Activated T-cell treated with anti-CD3 and anti-CD28 coated beads, Interleukin-2, amount 50 U/mL, for 72 hours (primary cell): Measurements from ENCODE around the gene FBXL15. TPM values are rescaled to one million over a fixed set of nuclear protein-coding genes. Genes with fewer than 3 reads are reported as not detected.

ENCODE experiments used
- ATAC-seq, 2 donors: fragments of 150-1000 bp; cut with Tn5 transposase; replicated peaks in 1 of 2; 2 replicates each; pipeline ENCODE4 v1.10.0; 2021; ENCODE audit warnings: moderate library complexity in 2 of 2, mild to moderate bottlenecking in 1 of 2
- DNase-seq, 2 donors: peaks; one replicate each; pipeline ENCODE4 v3.0.0; 2021 to 2022; ENCODE audit warnings: mixed read lengths in 1 of 2
- H3K27ac Mint-ChIP-seq: one replicate; pipeline ENCODE4 v1.8.0; 2022; ENCODE audit warnings: mild to moderate bottlenecking, moderate library complexity, mixed read lengths
- H3K27me3 Mint-ChIP-seq: one replicate; pipeline ENCODE4 v1.8.0; 2022; ENCODE audit warnings: low read depth, mixed read lengths
- H3K36me3 Mint-ChIP-seq, 2 donors: one replicate each; pipeline ENCODE4 v1.8.0; 2022; ENCODE audit warnings: mixed read lengths in 2 of 2, mild to moderate bottlenecking in 1 of 2; ENCODE audit not compliant: insufficient read depth in 2 of 2
- H3K4me1 Mint-ChIP-seq: one replicate; pipeline ENCODE4 v1.8.0; 2022; ENCODE audit warnings: low read depth, mixed read lengths
- H3K4me3 Mint-ChIP-seq, 2 donors: one replicate each; pipeline ENCODE4 v1.8.0; 2022; ENCODE audit warnings: mild to moderate bottlenecking in 2 of 2, mixed read lengths in 2 of 2, moderate library complexity in 2 of 2
- H3K9me3 Mint-ChIP-seq, 2 donors: one replicate each; pipeline ENCODE4 v1.8.0; 2022; ENCODE audit warnings: mixed read lengths in 2 of 2
- total RNA-seq, 2 donors: library from RNA; stranded (reverse); gene quantifications; one replicate each; pipeline ENCODE4 v1.2.3, GENCODE V29; 2022

FBXL15 gene, protein sequence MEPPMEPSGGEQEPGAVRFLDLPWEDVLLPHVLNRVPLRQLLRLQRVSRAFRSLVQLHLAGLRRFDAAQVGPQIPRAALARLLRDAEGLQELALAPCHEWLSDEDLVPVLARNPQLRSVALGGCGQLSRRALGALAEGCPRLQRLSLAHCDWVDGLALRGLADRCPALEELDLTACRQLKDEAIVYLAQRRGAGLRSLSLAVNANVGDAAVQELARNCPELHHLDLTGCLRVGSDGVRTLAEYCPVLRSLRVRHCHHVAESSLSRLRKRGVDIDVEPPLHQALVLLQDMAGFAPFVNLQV
- total RNA-seq = 10 to 100 TPM; 15.3 TPM

- peaks cover 39% of the 10 kb centered on the region for H3K4me1 Mint-ChIP-seq
- H3K4me3 Mint-ChIP-seq = peak within 1 kb of the TSS; percentile 88 to 99
- DNase-seq (peak; percentile 97 to 98), ATAC-seq (peak; percentile 82 to 84)
- H3K27ac Mint-ChIP-seq = peak within 1 kb of the TSS; percentile 89
- H3K36me3 Mint-ChIP-seq = peaks cover 2% of the 10 kb centered on the region in 2 donors
- peaks cover 26% of the 10 kb centered on the region for H3K27me3 Mint-ChIP-seq
- H3K9me3 Mint-ChIP-seq = no peaks in the 10 kb centered on the region
These were observed at the start of gene FBXL15 for GRCh38 chr10:102420714-102421506. Gene FBXL15, plus strand, starts transcription at chr10:102420836. Its CDS starts 294 bp downstream, at chr10:102421130.

- Mint-ChIP-seq H3K9me3 (no peaks in the 10 kb centered on the region), H3K27ac (no peak overlapping the region), H3K27me3 (no peaks in the 10 kb centered on the region), H3K4me1 (no peaks in the 10 kb centered on the region), H3K4me3 (no peak overlapping the region), H3K36me3 (peaks cover 12 to 31% of the 10 kb centered on the region in 2 donors)
- DNase-seq (no peak), ATAC-seq (no peak)
These were observed 49.3 kb upstream of the FBXL15 start for GRCh38 chr10:102371295-102371694.

GRCh38 chr10:102375250-102375649 lies 45.4 kb upstream of the FBXL15 start:
- no peaks in the 10 kb centered on the region for H3K27me3 Mint-ChIP-seq
- ATAC-seq = peak in 1 of 2 donors; percentile 13
- no peak overlapping the region for H3K4me3 Mint-ChIP-seq
- H3K27ac Mint-ChIP-seq = no peak overlapping the region
- no peaks in the 10 kb centered on the region for H3K4me1 Mint-ChIP-seq
- H3K9me3 Mint-ChIP-seq = no peaks in the 10 kb centered on the region
- peaks cover 9 to 24% of the 10 kb centered on the region in 2 donors for H3K36me3 Mint-ChIP-seq
- no peak for DNase-seq

DNA sequence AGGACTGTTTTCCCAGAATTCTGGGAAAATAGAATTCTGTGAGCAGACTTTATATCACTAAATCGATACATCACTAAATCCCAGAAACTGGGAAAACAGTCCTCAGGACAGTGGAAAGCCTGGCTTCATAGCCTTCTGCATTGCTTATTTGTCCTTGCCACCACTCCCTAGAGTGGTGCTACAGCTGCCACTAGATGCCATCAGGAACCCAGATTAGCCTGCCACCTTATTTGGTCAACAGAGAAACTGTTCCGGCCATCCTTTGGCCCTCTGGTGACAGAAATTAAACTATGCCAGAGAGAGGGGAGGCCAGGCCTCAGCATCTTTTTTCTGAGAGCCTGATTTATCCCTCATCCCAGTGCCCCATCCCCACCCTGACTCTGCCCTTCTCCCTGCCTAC lies 44.8 kb upstream of the FBXL15 start:
- Mint-ChIP-seq H3K36me3 (peaks cover 9 to 23% of the 10 kb centered on the region in 2 donors), H3K4me1 (no peaks in the 10 kb centered on the region), H3K4me3 (no peak overlapping the region), H3K9me3 (no peaks in the 10 kb centered on the region), H3K27me3 (no peaks in the 10 kb centered on the region), H3K27ac (no peak overlapping the region)
- DNase-seq (no peak), ATAC-seq (no peak)

DNA sequence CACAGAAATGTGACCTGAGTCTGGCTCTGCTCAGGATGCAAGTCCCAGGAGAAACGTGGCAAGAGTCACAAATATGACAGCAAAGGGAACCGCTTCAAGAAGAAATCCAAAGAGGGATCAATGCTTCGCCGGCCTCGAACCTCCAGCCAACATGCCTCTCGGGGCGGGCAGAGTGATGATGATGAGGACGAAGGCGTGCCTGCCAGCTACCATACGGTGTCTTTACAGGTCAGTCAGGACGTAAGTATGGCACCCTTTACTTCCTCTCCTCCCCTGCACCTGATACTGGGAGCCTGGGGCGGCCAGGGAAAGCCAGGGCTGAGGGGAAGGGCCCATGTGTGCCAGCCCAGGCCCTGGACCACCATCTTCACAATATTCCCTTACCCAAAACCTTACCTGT lies 43.7 kb upstream of the FBXL15 start:
- H3K9me3 Mint-ChIP-seq = no peaks in the 10 kb centered on the region
- H3K4me1 Mint-ChIP-seq = no peaks in the 10 kb centered on the region
- no peak overlapping the region for H3K27ac Mint-ChIP-seq
- peaks cover 6 to 18% of the 10 kb centered on the region in 2 donors for H3K36me3 Mint-ChIP-seq
- no peak for ATAC-seq
- H3K4me3 Mint-ChIP-seq = no peak overlapping the region
- DNase-seq = no peak
- H3K27me3 Mint-ChIP-seq = no peaks in the 10 kb centered on the region

DNA sequence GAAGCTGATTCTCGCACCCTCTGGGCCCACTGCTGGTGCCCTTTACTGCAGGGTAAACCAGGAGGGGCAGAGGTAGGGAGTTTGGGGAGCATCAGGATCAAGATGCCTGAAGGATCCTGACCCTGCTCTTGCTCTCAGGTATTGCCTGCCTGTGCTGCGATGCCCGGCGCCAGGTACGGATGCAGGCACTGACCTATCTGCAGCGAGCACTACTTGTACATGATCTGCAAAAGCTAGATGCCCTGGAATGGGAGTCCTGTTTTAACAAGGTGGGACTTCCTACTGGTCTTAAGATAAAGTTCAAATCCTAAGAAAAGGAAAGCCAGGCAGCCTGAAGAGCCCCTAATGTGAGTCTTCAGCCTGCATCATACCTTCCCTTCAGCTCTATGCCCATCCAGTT lies 41.3 kb upstream of the FBXL15 start:
- Mint-ChIP-seq H3K27me3 (no peaks in the 10 kb centered on the region), H3K9me3 (no peaks in the 10 kb centered on the region), H3K4me3 (no peak overlapping the region), H3K4me1 (peaks cover 6% of the 10 kb centered on the region), H3K27ac (no peak overlapping the region), H3K36me3 (peaks cover 3 to 12% of the 10 kb centered on the region in 2 donors)
- DNase-seq (no peak), ATAC-seq (no peak)

- Mint-ChIP-seq H3K36me3 (peaks cover 0 to 6% of the 10 kb centered on the region in 2 donors), H3K27ac (no peak overlapping the region), H3K4me3 (no peak overlapping the region)
These were observed 38.7 kb upstream of the FBXL15 start for GRCh38 chr10:102381983-102382382.

GRCh38 chr10:102382871-102383270 lies 37.8 kb upstream of the FBXL15 start:
- Mint-ChIP-seq H3K36me3 (peaks cover 0 to 5% of the 10 kb centered on the region in 2 donors), H3K4me3 (no peak overlapping the region), H3K27ac (no peak overlapping the region), H3K27me3 (no peaks in the 10 kb centered on the region), H3K9me3 (no peaks in the 10 kb centered on the region), H3K4me1 (peaks cover 14% of the 10 kb centered on the region)
- DNase-seq (no peak), ATAC-seq (no peak)

More at GRCh38 chr10:102381983-102382382, 38.7 kb upstream of the FBXL15 start:
- Mint-ChIP-seq H3K4me1 (peaks cover 14% of the 10 kb centered on the region), H3K9me3 (no peaks in the 10 kb centered on the region), H3K27me3 (no peaks in the 10 kb centered on the region)
- DNase-seq = no peak
- peak in 1 of 2 donors; percentile 22 for ATAC-seq

DNA sequence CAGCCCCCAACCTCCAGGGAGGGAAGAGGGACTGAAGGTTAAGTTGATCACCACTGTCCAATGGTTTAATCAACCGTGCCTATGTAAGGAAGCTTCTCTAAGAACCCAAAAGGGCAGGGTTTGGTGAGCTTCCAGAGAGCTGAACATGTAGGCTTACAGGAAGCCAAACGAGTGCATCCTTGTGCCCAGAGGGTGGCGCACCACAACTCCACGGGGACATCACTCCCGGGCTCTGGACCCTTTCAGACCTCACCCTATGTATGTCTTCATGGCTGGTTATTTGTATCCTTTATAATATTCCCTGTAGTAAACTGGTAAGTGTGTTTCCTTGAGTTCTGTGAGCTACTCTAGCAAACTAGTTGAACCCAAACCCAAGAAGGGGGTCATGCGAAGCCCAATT lies 36.6 kb upstream of the FBXL15 start:
- no peaks in the 10 kb centered on the region for H3K9me3 Mint-ChIP-seq

GRCh38 chr10:102384606-102385429 lies 35.8 kb upstream of the FBXL15 start:
- Mint-ChIP-seq H3K27me3 (no peaks in the 10 kb centered on the region), H3K9me3 (no peaks in the 10 kb centered on the region), H3K27ac (no peak overlapping the region), H3K4me1 (peaks cover 15% of the 10 kb centered on the region), H3K36me3 (peaks cover 0 to 2% of the 10 kb centered on the region in 2 donors), H3K4me3 (no peak overlapping the region)
- DNase-seq (no peak), ATAC-seq (no peak)

More for the DNA sequence above, 36.6 kb upstream of the FBXL15 start:
- H3K4me1 Mint-ChIP-seq = peaks cover 14% of the 10 kb centered on the region
- no peaks in the 10 kb centered on the region for H3K27me3 Mint-ChIP-seq
- H3K36me3 Mint-ChIP-seq = peaks cover 0 to 2% of the 10 kb centered on the region in 2 donors
- H3K27ac Mint-ChIP-seq = no peak overlapping the region
- ATAC-seq (peak in 1 of 2 donors; percentile 47), DNase-seq (peak in 1 of 2 donors; percentile 18)
- no peak overlapping the region for H3K4me3 Mint-ChIP-seq

GRCh38 chr10:102389894-102390293 lies 30.7 kb upstream of the FBXL15 start:
- H3K27me3 Mint-ChIP-seq = no peaks in the 10 kb centered on the region
- H3K36me3 Mint-ChIP-seq = peaks cover 2 to 7% of the 10 kb centered on the region in 2 donors
- ATAC-seq (no peak), DNase-seq (no peak)
- peaks cover 21% of the 10 kb centered on the region for H3K4me1 Mint-ChIP-seq
- no peaks in the 10 kb centered on the region for H3K9me3 Mint-ChIP-seq
- no peak overlapping the region for H3K27ac Mint-ChIP-seq
- H3K4me3 Mint-ChIP-seq = no peak overlapping the region

DNA sequence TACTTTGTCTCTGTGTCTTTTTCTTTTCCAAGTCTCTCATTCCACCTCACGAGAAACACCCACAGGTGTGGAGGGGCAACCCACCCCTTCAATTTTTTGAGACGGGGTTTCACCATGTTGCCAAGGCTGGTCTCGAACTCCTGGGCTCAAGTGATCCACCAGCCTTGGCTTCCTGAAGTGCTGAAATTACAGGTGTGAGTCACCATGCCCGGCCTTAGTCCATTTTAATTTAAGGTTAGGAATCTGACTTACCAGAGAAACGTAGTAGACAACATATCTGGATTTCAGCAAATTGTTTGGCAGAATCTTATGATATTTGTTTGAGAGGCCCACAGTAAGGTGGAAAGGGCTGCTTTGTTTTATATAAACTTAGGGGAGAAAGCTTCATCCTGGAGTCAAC lies 28.3 kb upstream of the FBXL15 start:
- Mint-ChIP-seq H3K36me3 (peaks cover 7 to 22% of the 10 kb centered on the region in 2 donors), H3K27ac (peak overlapping the region; percentile 68), H3K4me3 (peak overlapping the region in 1 of 2 donors; percentile 79), H3K27me3 (no peaks in the 10 kb centered on the region), H3K9me3 (no peaks in the 10 kb centered on the region), H3K4me1 (peaks cover 27% of the 10 kb centered on the region)
- DNase-seq = no peak
- no peak for ATAC-seq
